HepG2 (cell line): ENCODE measurements around the gene LATS1. TPM values are rescaled to one million over a fixed set of nuclear protein-coding genes. Genes with fewer than 3 reads are reported as not detected.
A peak's percentile ranks its signal among the peaks of the same experiment; 100 is the strongest.

ENCODE experiments used
- GATAD2A ChIP-seq: IDR thresholded peaks from 2 replicates; pipeline ENCODE4 v1.6.1; 2016
- GRHL1 ChIP-seq: sonication (generic); formaldehyde crosslinking; conservative IDR thresholded peaks from 2 replicates; pipeline ENCODE4 v1.8.0; 2022; ENCODE audit warnings: missing genetic modification reagents
- KAT2B ChIP-seq: fragments of 150-350 bp; IDR thresholded peaks from 2 replicates; pipeline ENCODE4 v1.6.1; 2014; ENCODE audit warnings: low read depth, low read length, borderline replicate concordance
- KLF6 ChIP-seq: IDR thresholded peaks from 2 replicates; pipeline ENCODE4 v1.8.0; 2016; ENCODE audit warnings: missing biosample characterization, missing genetic modification reagents
- NBN ChIP-seq: fragments of 450-650 bp; conservative IDR thresholded peaks from 2 replicates; pipeline ENCODE4 v1.6.1; 2017
- NFE2 ChIP-seq: sonication (generic); formaldehyde crosslinking; IDR thresholded peaks from 2 replicates; pipeline ENCODE4 v1.4.0; 2020; ENCODE audit warnings: missing genetic modification reagents
- NR2C2 ChIP-seq: sonication (generic); formaldehyde crosslinking; IDR thresholded peaks from 2 replicates; pipeline ENCODE4 v1.4.0; 2020; ENCODE audit warnings: missing genetic modification reagents, mild to moderate bottlenecking, moderate library complexity, borderline replicate concordance
- NRL ChIP-seq: sonication (generic); formaldehyde crosslinking; IDR thresholded peaks from 2 replicates; pipeline ENCODE4 v1.5.0; 2020; ENCODE audit warnings: missing genetic modification reagents, mild to moderate bottlenecking, moderate library complexity, borderline replicate concordance
- PAX8 ChIP-seq: sonication (generic); formaldehyde crosslinking; IDR thresholded peaks from 2 replicates; pipeline ENCODE4 v1.8.0; 2022; ENCODE audit warnings: mild to moderate bottlenecking, missing genetic modification reagents, borderline replicate concordance
- PHF5A ChIP-seq: IDR thresholded peaks from one replicate; pipeline ENCODE4 v1.6.1; 2018; ENCODE audit warnings: low read depth, missing genetic modification reagents; ENCODE audit not compliant: unreplicated experiment
- SNAPC5 ChIP-seq: sonication (generic); formaldehyde crosslinking; IDR thresholded peaks from 2 replicates; pipeline ENCODE4 v1.8.1; 2023; ENCODE audit warnings: mild to moderate bottlenecking, missing genetic modification reagents, borderline replicate concordance
- ZBTB1 ChIP-seq: sonication (generic); formaldehyde crosslinking; IDR thresholded peaks from 2 replicates; pipeline ENCODE4 v1.4.0; 2020; ENCODE audit warnings: missing genetic modification reagents, borderline replicate concordance
- ZNF280D ChIP-seq: sonication (generic); formaldehyde crosslinking; IDR thresholded peaks from 2 replicates; pipeline ENCODE4 v1.5.1; 2020; ENCODE audit warnings: mild to moderate bottlenecking, missing genetic modification reagents
- ZNF337 ChIP-seq: sonication (generic); formaldehyde crosslinking; IDR thresholded peaks from 2 replicates; pipeline ENCODE4 v1.5.1; 2020; ENCODE audit warnings: missing genetic modification reagents, low read depth, mild to moderate bottlenecking, borderline replicate concordance
- ZNF432 ChIP-seq: sonication (generic); formaldehyde crosslinking; IDR thresholded peaks from 2 replicates; pipeline ENCODE4 v1.5.0; 2020; ENCODE audit warnings: missing genetic modification reagents, mild to moderate bottlenecking, borderline replicate concordance
- ZNF468 ChIP-seq: sonication (generic); formaldehyde crosslinking; IDR thresholded peaks from 2 replicates; pipeline ENCODE4 v1.8.0; 2022; ENCODE audit warnings: mild to moderate bottlenecking, moderate library complexity, missing genetic modification reagents
- ZNF496 ChIP-seq: sonication (generic); formaldehyde crosslinking; IDR thresholded peaks from 2 replicates; pipeline ENCODE4 v1.8.1; 2023; ENCODE audit warnings: mild to moderate bottlenecking, moderate library complexity, missing genetic modification reagents; ENCODE audit not compliant: insufficient replicate concordance
- ZNF660 ChIP-seq: sonication (generic); formaldehyde crosslinking; IDR thresholded peaks from 2 replicates; pipeline ENCODE4 v1.5.1; 2020; ENCODE audit warnings: mild to moderate bottlenecking, low read depth, missing genetic modification reagents, borderline replicate concordance
- polyA plus RNA-seq, 8 experiments: library from polyadenylated mRNA; depleted of rRNA in 3 of 8; stranded (reverse) in 7 of 8; unstranded in 1 of 8; fragments of >200 nt; fragmentation: Illumina TruSeq in 4 of 8; extraction: Trizol in 4 of 8; gene quantifications; 2 replicates each; pipeline versions ENCODE4 v1.2.1 to v1.2.3, GENCODE V29; 2011 to 2016; ENCODE audit warnings: low read depth in 4 of 8, missing spikeins in 1 of 8, mixed read lengths in 1 of 8; ENCODE audit not compliant: insufficient read depth in 1 of 8
- total RNA-seq, 5 experiments: library from RNA; depleted of rRNA; stranded (reverse); fragments of >200 nt; fragmentation: Illumina TruSeq; extraction: Trizol; gene quantifications; 2 replicates each; pipeline ENCODE4 v1.2.3, GENCODE V29; 2016; ENCODE audit warnings: low read depth in 1 of 5
- TF ChIP-seq, protein P1 (sequence below): sonication (generic); formaldehyde crosslinking; IDR thresholded peaks from 2 replicates; pipeline ENCODE4 v1.4.0; 2020; ENCODE audit warnings: mild to moderate bottlenecking, missing genetic modification reagents, borderline replicate concordance
- TF ChIP-seq, protein P2 (sequence below): sonication (generic); formaldehyde crosslinking; IDR thresholded peaks from 2 replicates; pipeline ENCODE4 v1.8.1; 2023; ENCODE audit warnings: mild to moderate bottlenecking, inconsistent platforms, moderate library complexity, missing genetic modification reagents, borderline replicate concordance

The LATS1 gene
- total and polyA plus RNA-seq, 2 of the 13 experiments (the other 11 are each of a cell fraction or from before 2014, with no cell fraction given), result 9.9 to 12.6 TPM

GRCh38 chr6:149648148-149649145, 69.5 kb downstream of the LATS1 start, which contains the start of gene KATNA1 (continued):
- TF ChIP-seq, protein P1, sequence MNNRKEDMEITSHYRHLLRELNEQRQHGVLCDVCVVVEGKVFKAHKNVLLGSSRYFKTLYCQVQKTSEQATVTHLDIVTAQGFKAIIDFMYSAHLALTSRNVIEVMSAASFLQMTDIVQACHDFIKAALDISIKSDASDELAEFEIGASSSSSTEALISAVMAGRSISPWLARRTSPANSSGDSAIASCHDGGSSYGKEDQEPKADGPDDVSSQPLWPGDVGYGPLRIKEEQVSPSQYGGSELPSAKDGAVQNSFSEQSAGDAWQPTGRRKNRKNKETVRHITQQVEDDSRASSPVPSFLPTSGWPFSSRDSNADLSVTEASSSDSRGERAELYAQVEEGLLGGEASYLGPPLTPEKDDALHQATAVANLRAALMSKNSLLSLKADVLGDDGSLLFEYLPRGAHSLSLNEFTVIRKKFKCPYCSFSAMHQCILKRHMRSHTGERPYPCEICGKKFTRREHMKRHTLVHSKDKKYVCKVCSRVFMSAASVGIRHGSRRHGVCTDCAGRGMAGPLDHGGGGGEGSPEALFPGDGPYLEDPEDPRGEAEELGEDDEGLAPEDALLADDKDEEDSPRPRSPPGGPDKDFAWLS (CRISPR knock-in tag), result 0 out of 2 replicates have a peak, but pooled peaks have one; percentile 93
- TF ChIP-seq ZNF432 (CRISPR knock-in tag), result no peak
- peak; percentile 99 for TF ChIP-seq NRL (CRISPR knock-in tag)
- TF ChIP-seq NBN, result no peak
- peak; percentile 96; the same call in 1 of the 2 replicates for TF ChIP-seq SNAPC5
- no peak for TF ChIP-seq ZNF660 (CRISPR knock-in tag)
- TF ChIP-seq ZNF280D (CRISPR knock-in tag), result peak; percentile 94
- TF ChIP-seq GATAD2A (CRISPR knock-in tag), result peak; percentile 78
- TF ChIP-seq ZNF496 (CRISPR knock-in tag), result peak; percentile 41
- peak; percentile 100 for TF ChIP-seq ZNF337
- peak; percentile 46; the same call in 1 of the 2 replicates for TF ChIP-seq GRHL1
- TF ChIP-seq KLF6, result peak; percentile 100
- no peak for TF ChIP-seq NFE2 (CRISPR knock-in tag)
- peak; percentile 84 for TF ChIP-seq PHF5A
- TF ChIP-seq, protein P2, sequence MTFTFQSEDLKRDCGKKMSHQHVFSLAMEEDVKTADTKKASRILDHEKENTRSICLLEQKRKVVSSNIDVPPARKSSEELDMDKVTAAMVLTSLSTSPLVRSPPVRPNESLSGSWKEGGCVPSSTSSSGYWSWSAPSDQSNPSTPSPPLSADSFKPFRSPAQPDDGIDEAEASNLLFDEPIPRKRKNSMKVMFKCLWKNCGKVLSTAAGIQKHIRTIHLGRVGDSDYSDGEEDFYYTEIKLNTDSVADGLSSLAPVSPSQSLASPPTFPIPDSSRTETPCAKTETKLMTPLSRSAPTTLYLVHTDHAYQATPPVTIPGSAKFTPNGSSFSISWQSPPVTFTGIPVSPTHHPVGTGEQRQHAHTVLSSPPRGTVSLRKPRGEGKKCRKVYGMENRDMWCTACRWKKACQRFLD (CRISPR knock-in tag), result peak; percentile 99
- TF ChIP-seq ZNF468 (CRISPR knock-in tag), result peak; percentile 66; the same call in 1 of the 2 replicates
- no peak for TF ChIP-seq ZBTB1 (CRISPR knock-in tag)
- no peak for TF ChIP-seq KAT2B
- peak; percentile 99; the same call in 1 of the 2 replicates for TF ChIP-seq PAX8 (CRISPR knock-in tag)
- TF ChIP-seq NR2C2 (CRISPR knock-in tag), result peak; percentile 97
